Gastroesophageal sphincter (tissue), 2 donors: Measurements from ENCODE around the gene HTR6.

ENCODE experiments used
- EP300 ChIP-seq: sonication (generic); formaldehyde crosslinking; IDR thresholded peaks from one replicate; pipeline ENCODE4 v1.6.1; 2017; ENCODE audit warnings: antibody characterized with exemption, mild to moderate bottlenecking
- POLR2A ChIP-seq, 2 donors: fragments of 450-650 bp; IDR thresholded peaks; one replicate each; pipeline ENCODE4 v1.6.1; 2017; ENCODE audit warnings: antibody characterized with exemption in 2 of 2, mild to moderate bottlenecking in 2 of 2, moderate library complexity in 1 of 2

DNA sequence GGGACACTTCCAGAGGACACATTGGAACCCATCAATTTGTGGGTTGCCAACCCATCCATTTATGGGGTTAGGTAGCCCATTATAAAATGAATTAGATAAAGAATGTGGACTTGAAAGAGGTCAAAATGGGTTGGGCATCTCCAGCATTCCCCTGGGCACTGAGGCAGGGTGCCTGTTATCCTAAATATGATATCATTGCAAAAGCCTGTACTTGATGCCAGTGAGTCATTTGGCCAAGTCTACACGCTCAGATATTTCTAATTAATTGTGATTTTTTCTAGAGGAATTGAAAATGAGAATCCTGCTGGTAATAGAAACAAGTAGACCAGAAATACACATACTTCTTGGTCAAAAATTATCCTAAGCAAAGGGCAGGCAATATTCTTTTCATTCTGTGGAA lies 42.5 kb upstream of the HTR6 start:
- no peak for TF ChIP-seq EP300
- no peak for TF ChIP-seq POLR2A (IDR thresholded peaks at IDR 0.05)
